IPS DF 6.9 (cell line): Measurements from ENCODE around the gene SDK1.

ENCODE experiments used
- DNase-seq: peaks from one replicate; pipeline ENCODE4 v3.0.0-alpha.2; 2013; ENCODE audit warnings: low read depth, low spot score
- H3K27ac ChIP-seq: one replicate; pipeline ENCODE4 v1.5.1; 2013; ENCODE audit warnings: low read length, control low read depth
- H3K27me3 ChIP-seq: 2 replicates; pipeline ENCODE4 v1.6.1; 2013; ENCODE audit warnings: mild to moderate bottlenecking, low read length; ENCODE audit not compliant: control insufficient read depth, insufficient read depth
- H3K36me3 ChIP-seq: 2 replicates; pipeline ENCODE4 v1.6.1; 2013; ENCODE audit warnings: low read length; ENCODE audit not compliant: control insufficient read depth, insufficient read depth
- H3K4me1 ChIP-seq: 2 replicates; pipeline ENCODE4 v1.6.1; 2013; ENCODE audit warnings: low read length; ENCODE audit not compliant: control insufficient read depth, insufficient read depth
- H3K4me3 ChIP-seq: 2 replicates; pipeline ENCODE4 v1.5.1; 2013; ENCODE audit warnings: mild to moderate bottlenecking, low read length
- H3K9me3 ChIP-seq: 2 replicates; pipeline ENCODE4 v1.6.1; 2013; ENCODE audit warnings: low read length, inconsistent platforms; ENCODE audit not compliant: control insufficient read depth, insufficient read depth
- WGBS: extraction: QIAGEN DNeasy Blood & Tissue Kit; methylation state at CpG from one replicate; pipeline ENCODE4 v1.1.7; 2013; ENCODE audit warnings: mixed read lengths, missing lambda C conversion rate; ENCODE audit not compliant: insufficient read length, insufficient coverage; 5-methylcytosine and 5-hydroxymethylcytosine counted together

Gene SDK1

GRCh38 chr7:4000934-4001333 lies 699.9 kb downstream of the SDK1 start:
- no peaks in the 10 kb centered on the region for H3K4me1 ChIP-seq
- no peaks in the 10 kb centered on the region for H3K9me3 ChIP-seq
- H3K4me3 ChIP-seq, result no peak overlapping the region
- H3K36me3 ChIP-seq, result no peaks in the 10 kb centered on the region
- DNase-seq, result no peak
- no peaks in the 10 kb centered on the region for H3K27me3 ChIP-seq
- no peak overlapping the region for H3K27ac ChIP-seq
- no CpG with 5 or more reads among the region's 8 CpGs for WGBS

- Histone ChIP-seq H3K4me1 (no peaks in the 10 kb centered on the region), H3K9me3 (no peaks in the 10 kb centered on the region), H3K4me3 (no peak overlapping the region), H3K36me3 (no peaks in the 10 kb centered on the region), H3K27me3 (no peaks in the 10 kb centered on the region), H3K27ac (no peak overlapping the region)
- no CpG with 5 or more reads among the region's 4 CpGs for WGBS
- DNase-seq, result no peak
Measured at GRCh38 chr7:4001742-4002141, 700.7 kb downstream of the SDK1 start.

DNA sequence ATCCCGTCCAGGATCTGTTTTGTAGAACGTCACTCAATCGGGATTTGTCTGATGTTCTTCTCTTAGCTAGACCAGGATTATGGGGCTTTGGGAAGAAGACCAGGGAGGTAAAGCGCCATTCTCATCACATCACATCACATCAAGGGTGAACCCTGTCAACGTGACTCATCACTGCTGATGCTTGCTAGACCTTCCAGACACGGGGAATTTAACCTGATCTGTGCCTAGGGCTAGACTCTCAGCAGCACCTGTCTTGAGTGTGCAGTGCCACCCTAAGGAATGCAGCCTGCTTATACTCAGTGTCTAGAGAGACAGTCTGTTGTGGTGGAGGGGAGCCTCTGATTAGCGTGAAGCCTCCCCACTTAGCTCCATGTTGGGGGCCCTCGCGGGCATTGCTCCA lies 702.5 kb downstream of the SDK1 start:
- Histone ChIP-seq H3K36me3 (no peaks in the 10 kb centered on the region), H3K9me3 (no peaks in the 10 kb centered on the region), H3K4me3 (no peak overlapping the region), H3K27me3 (no peaks in the 10 kb centered on the region), H3K27ac (no peak overlapping the region), H3K4me1 (no peaks in the 10 kb centered on the region)
- DNase-seq, result no peak
- WGBS, result no CpG with 5 or more reads among the region's 9 CpGs

GRCh38 chr7:4006687-4007086 lies 705.6 kb downstream of the SDK1 start:
- DNase-seq, result no peak
- Histone ChIP-seq H3K9me3 (no peaks in the 10 kb centered on the region), H3K4me3 (no peak overlapping the region), H3K27ac (no peak overlapping the region), H3K4me1 (peaks cover 6% of the 10 kb centered on the region; the same call in 1 of the 2 replicates), H3K27me3 (no peaks in the 10 kb centered on the region), H3K36me3 (no peaks in the 10 kb centered on the region)
- WGBS, result no CpG with 5 or more reads among the region's 11 CpGs

- no CpG with 5 or more reads among the region's 16 CpGs for WGBS
- Histone ChIP-seq H3K9me3 (no peaks in the 10 kb centered on the region), H3K4me1 (peaks cover 6% of the 10 kb centered on the region; the same call in 1 of the 2 replicates), H3K36me3 (no peaks in the 10 kb centered on the region), H3K4me3 (no peak overlapping the region), H3K27ac (no peak overlapping the region), H3K27me3 (no peaks in the 10 kb centered on the region)
- no peak for DNase-seq
Measured at GRCh38 chr7:4009211-4010060, 708.4 kb downstream of the SDK1 start.

DNA sequence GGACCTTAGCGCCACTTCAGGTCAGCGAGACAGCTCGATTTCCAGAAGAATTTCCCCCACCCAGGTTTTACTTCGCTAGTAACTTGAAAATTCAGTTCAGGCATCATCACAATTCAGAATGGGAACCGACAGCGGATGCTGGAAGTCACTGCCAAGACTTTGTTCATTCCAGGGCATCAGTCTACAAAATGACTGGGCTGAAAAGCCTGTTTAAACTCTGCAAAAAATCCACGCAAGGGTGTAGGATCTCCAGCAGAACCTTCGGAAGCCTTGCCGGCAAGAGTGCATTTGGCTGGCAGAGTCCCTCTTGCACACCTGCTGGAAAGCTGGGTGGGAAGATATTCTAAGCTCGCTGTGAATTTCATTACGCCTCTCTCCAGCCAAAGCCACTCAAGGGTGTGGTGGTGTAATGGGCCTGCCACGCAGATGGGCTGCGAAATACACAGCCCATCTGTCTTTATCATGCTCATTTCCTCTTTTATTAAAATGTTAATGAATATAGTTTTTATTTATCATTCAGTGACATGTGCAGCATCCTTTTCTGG lies 709.1 kb downstream of the SDK1 start:
- Histone ChIP-seq H3K9me3 (no peaks in the 10 kb centered on the region), H3K27ac (no peak overlapping the region), H3K36me3 (no peaks in the 10 kb centered on the region), H3K27me3 (no peaks in the 10 kb centered on the region), H3K4me3 (no peak overlapping the region), H3K4me1 (peaks cover 6% of the 10 kb centered on the region; the same call in 1 of the 2 replicates)
- no CpG with 5 or more reads among the region's 13 CpGs for WGBS
- no peak for DNase-seq

DNA sequence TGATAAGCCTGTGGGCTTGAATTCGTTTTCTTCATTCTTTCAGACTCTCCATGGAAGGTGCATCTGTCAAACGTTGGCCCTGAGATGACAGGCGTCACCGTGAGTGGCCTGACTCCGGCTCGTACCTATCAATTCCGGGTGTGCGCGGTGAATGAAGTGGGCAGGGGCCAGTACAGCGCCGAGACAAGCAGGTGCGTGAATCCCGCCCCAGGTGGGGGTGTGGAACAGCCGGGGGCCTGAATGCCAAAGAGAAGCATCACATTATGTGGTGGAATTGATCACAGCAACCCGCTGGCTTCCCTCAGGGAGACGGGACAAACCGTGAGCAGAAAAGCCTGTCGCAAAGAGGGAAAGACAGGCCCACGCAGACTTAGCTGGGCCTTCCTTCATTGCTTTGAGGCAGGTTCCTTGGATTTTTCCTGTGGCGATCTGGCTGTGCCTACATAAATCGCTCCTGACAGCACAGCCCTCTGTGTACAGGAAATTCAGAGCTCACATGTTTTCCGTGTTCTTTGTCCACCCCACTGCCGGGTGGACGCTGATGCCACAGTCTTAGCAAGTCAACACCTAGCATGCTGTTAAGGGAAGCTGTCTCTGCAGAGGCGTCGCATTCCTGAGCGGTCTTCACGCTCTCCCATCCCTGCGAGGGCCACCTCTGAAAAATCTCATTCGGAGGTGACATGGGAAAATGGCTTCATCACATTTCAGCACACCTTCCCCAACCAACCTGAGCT lies 710.0 kb downstream of the SDK1 start:
- Histone ChIP-seq H3K9me3 (no peaks in the 10 kb centered on the region), H3K4me1 (peaks cover 6% of the 10 kb centered on the region; the same call in 1 of the 2 replicates), H3K27ac (no peak overlapping the region), H3K27me3 (no peaks in the 10 kb centered on the region), H3K4me3 (no peak overlapping the region), H3K36me3 (no peaks in the 10 kb centered on the region)
- no CpG with 5 or more reads among the region's 30 CpGs for WGBS
- no peak for DNase-seq

GRCh38 chr7:4013793-4014192 lies 712.7 kb downstream of the SDK1 start:
- Histone ChIP-seq H3K36me3 (no peaks in the 10 kb centered on the region), H3K27ac (no peak overlapping the region), H3K9me3 (no peaks in the 10 kb centered on the region), H3K27me3 (no peaks in the 10 kb centered on the region), H3K4me1 (peaks cover 6% of the 10 kb centered on the region; the same call in 1 of the 2 replicates), H3K4me3 (no peak overlapping the region)
- no CpG with 5 or more reads among the region's 10 CpGs for WGBS
- DNase-seq, result no peak

DNA sequence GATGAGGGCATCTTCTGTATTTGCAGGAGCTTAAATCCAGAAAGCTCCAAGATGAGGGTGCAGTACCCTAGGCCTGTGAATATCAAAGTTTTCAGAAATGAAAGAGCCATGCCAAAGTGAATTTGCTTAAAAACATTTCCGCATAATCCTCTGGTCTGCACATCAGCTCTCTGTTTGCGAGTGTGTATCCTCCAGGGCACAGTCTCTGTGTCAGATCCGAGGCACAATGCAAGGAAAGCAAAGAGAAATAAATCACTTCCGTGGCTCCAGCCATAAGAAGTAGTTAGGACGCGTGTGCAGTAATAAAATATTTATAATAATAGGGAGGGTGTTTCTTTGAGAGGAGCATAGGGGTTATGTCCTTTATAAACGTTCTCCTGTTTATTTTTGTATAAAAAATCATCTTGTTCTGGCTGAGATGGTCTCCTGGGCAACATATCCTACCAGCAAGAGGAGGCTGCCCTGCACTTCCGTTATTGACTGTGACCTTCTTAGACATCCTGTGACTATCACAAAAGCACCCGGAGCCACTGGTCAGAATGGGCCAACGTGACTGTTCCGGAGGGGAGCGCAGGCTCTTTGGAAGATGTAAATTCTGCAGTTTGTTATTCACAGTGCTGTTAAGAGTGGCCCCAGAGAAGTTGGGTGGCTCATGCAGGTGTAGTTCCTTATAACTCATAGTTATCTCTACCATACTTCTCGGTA lies 713.4 kb downstream of the SDK1 start:
- no peak overlapping the region for H3K27ac ChIP-seq
- peaks cover 6% of the 10 kb centered on the region; the same call in 1 of the 2 replicates for H3K4me1 ChIP-seq
- H3K4me3 ChIP-seq, result no peak overlapping the region
- no peaks in the 10 kb centered on the region for H3K36me3 ChIP-seq
- 100% methylated on average over 2 of the region's 13 CpGs for WGBS
- DNase-seq, result no peak
- no peaks in the 10 kb centered on the region for H3K9me3 ChIP-seq
- no peaks in the 10 kb centered on the region for H3K27me3 ChIP-seq

GRCh38 chr7:4015371-4015770 lies 714.3 kb downstream of the SDK1 start:
- WGBS, result no CpG with 5 or more reads among the region's 8 CpGs
- no peak for DNase-seq
- Histone ChIP-seq H3K4me1 (peaks cover 6% of the 10 kb centered on the region; the same call in 1 of the 2 replicates), H3K4me3 (no peak overlapping the region), H3K27ac (no peak overlapping the region), H3K9me3 (no peaks in the 10 kb centered on the region), H3K36me3 (no peaks in the 10 kb centered on the region), H3K27me3 (no peaks in the 10 kb centered on the region)
